Activated CD8-positive, alpha-beta T cell treated with anti-CD3 and anti-CD28 coated beads, Interleukin-2, amount 10 ng/mL, durations not matched to agents 7 days and 5 days (primary cell): Measurements from ENCODE around the gene PDIA5. TPM values are rescaled to one million over a fixed set of nuclear protein-coding genes. Genes with fewer than 3 reads are reported as not detected.
A peak's percentile ranks its signal among the peaks of the same experiment; 100 is the strongest.

ENCODE experiments used
- ATAC-seq: fragments of 150-1000 bp; cut with Tn5 transposase; one replicate; pipeline ENCODE4 v1.10.0; 2021; ENCODE audit warnings: moderate library complexity
- CTCF ChIA-PET: fragments of 350-600 bp; sonication (Branson Sonifier 250); formaldehyde crosslinking; loops from one replicate; lab custom pipeline; 2021; ENCODE audit warnings: antibody characterized with exemption; lab: Charles Lee
- POLR2A ChIA-PET: fragments of 350-600 bp; sonication (Branson Sonifier 250); formaldehyde crosslinking; loops from one replicate; lab custom pipeline; 2021; ENCODE audit warnings: antibody characterized with exemption; lab: Charles Lee
- DNase-seq: peaks from one replicate; pipeline ENCODE4 v3.0.0-alpha.2; 2020
- H3K27ac Mint-ChIP-seq: one replicate; pipeline ENCODE4 v1.8.0; 2021; ENCODE audit warnings: mild to moderate bottlenecking, mixed read lengths
- H3K27me3 Mint-ChIP-seq: one replicate; pipeline ENCODE4 v1.8.0; 2021; ENCODE audit warnings: low read depth, mixed read lengths
- H3K36me3 Mint-ChIP-seq: one replicate; pipeline ENCODE4 v1.8.0; 2021; ENCODE audit warnings: low read depth, mixed read lengths
- H3K4me1 Mint-ChIP-seq: one replicate; pipeline ENCODE4 v1.8.0; 2021; ENCODE audit warnings: low read depth, mixed read lengths
- H3K4me3 Mint-ChIP-seq: one replicate; pipeline ENCODE4 v1.8.0; 2021; ENCODE audit warnings: mild to moderate bottlenecking, mixed read lengths
- H3K9me3 Mint-ChIP-seq: one replicate; pipeline ENCODE4 v1.8.0; 2022; ENCODE audit warnings: mixed read lengths; ENCODE audit not compliant: insufficient read depth
- total RNA-seq, 2 experiments: library from RNA; stranded (reverse); gene quantifications; one replicate each; pipeline ENCODE4 v1.2.3, GENCODE V29; 2021

PDIA5 gene
- total RNA-seq, 2 experiments from 2014 or later: 8.8 to 11.4 TPM

DNA sequence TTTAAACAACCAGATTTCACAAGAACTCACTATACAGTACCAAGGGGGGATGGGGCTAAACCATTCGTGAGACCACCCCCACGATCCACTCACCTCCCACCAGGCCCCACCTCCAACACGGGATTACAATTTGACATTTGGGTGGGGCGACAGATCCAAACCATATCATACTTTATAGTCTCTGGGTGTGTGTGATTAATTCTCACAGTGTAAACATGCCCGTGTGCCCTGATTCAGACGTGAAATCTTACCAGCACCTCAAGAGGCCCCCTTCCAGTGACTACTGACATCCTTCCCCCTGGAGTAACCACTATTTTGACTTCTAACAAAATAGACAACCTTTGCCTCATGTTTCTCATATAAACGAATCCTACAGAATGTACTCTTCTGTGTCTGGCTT is 5.0 kb upstream of the PDIA5 start:
- H3K27me3 Mint-ChIP-seq: peaks cover 22% of the 10 kb centered on the region
- H3K9me3 Mint-ChIP-seq: no peaks in the 10 kb centered on the region
- DNase-seq: no peak
- no peak overlapping the region for H3K27ac Mint-ChIP-seq
- H3K4me3 Mint-ChIP-seq: no peak overlapping the region
- H3K36me3 Mint-ChIP-seq: no peaks in the 10 kb centered on the region
- POLR2A ChIA-PET: no interaction called here
- ATAC-seq: no peak
- CTCF ChIA-PET: interaction anchor here (1.1 kb wide), 1 partner anchor 9 kb away, joined by 4 read pairs; no protein-coding TSS in a partner anchor
- H3K4me1 Mint-ChIP-seq: peaks cover 25% of the 10 kb centered on the region

DNA sequence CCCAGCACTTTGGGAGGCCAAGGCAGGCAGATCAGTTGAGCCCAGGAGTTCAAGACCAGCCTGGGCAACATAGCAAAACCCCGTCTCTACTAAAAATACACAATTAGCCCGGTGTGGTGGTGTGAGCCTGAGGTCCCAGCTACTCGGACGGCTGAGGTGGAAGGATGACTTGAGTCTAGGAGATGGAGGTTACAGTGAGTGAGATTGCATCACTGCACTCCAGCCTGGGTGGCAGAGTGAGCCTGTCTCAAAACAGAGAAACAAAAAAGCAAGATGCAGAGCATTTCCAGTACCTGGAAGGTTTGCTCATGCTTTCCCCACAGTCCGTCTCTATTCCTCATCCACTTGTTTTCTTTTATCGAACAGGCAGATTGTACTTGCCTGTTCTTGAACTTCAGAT is 3.8 kb upstream of the PDIA5 start:
- Mint-ChIP-seq H3K9me3 (no peaks in the 10 kb centered on the region), H3K36me3 (no peaks in the 10 kb centered on the region), H3K27me3 (peaks cover 22% of the 10 kb centered on the region), H3K27ac (no peak overlapping the region), H3K4me1 (peaks cover 30% of the 10 kb centered on the region), H3K4me3 (no peak overlapping the region)
- DNase-seq: no peak
- ATAC-seq: no peak
- ChIA-PET CTCF (interaction anchor here (1.0 to 1.1 kb wide), 3 partner anchors 8 to 308 kb away, joined by 3 to 4 read pairs (median 3); no protein-coding TSS in a partner anchor), POLR2A (no interaction called here)

DNA sequence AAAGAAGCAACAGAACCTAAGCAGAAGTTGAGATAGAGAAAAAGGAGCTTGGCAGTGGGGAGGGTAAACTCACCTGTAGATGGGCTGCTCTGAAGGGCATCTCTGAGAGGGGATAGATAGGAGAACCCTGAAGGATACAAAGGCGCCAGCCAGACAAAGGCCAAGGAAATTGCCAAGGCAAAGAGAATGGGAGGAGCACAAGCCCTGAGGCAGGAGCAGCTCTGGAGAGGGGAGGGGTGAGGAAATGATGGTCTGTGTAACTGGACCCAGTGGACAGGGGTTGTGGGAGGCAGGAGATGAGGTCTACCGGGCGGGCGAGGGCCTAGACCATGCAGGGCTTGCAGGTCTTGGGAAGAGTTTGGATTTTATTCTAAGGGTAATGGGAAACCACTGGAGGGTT is 2.3 kb upstream of the PDIA5 start:
- ChIA-PET POLR2A (no interaction called here), CTCF (no interaction called here)
- H3K27me3 Mint-ChIP-seq: peaks cover 19% of the 10 kb centered on the region
- ATAC-seq (no peak), DNase-seq (no peak)
- H3K4me1 Mint-ChIP-seq: peaks cover 39% of the 10 kb centered on the region
- H3K36me3 Mint-ChIP-seq: no peaks in the 10 kb centered on the region
- H3K4me3 Mint-ChIP-seq: no peak overlapping the region
- H3K9me3 Mint-ChIP-seq: no peaks in the 10 kb centered on the region
- no peak overlapping the region for H3K27ac Mint-ChIP-seq

DNA sequence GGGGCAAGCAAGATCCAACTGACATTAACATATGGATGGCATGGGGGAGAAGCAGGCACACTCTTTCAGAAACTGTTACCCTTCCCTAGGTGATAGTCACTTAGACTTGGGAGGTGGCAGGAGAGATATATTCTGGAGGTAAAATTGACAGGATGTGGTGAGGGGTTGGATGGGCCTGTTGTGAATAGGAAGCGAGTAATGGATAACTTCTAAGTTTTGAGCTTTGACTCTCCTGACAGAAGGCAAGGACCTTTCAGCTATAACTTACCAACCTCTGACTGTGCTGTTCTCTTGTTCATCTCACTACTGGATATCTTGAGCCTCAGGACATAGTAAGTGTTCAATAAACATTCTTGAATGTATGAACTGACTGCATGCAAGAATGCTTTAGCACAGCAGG is 1.9 kb upstream of the PDIA5 start:
- CTCF ChIA-PET: no interaction called here
- Mint-ChIP-seq H3K36me3 (no peaks in the 10 kb centered on the region), H3K27ac (peak overlapping the region; percentile 37), H3K4me1 (peaks cover 39% of the 10 kb centered on the region), H3K27me3 (peaks cover 19% of the 10 kb centered on the region), H3K4me3 (no peak overlapping the region), H3K9me3 (no peaks in the 10 kb centered on the region)
- POLR2A ChIA-PET: no interaction called here
- ATAC-seq: no peak
- no peak for DNase-seq

DNA sequence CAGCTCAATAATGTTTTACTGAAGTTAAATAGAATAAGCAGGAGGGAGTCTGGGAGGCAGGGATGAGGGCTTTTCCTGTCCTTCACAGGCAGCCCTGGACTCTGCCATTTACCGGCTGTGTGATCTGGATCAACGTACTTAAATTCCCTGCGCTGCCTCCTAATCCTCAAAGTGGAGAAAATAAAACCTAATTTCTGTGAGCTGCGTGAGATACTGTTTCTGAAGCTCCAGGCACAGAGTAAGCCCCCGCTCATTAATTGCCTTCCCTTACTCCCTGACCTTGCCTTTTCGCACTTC is 278 bp upstream of the PDIA5 start:
- Mint-ChIP-seq H3K4me1 (peaks cover 42% of the 10 kb centered on the region), H3K27ac (peak overlapping the region; percentile 60), H3K4me3 (peak overlapping the region; percentile 72), H3K27me3 (peaks cover 10% of the 10 kb centered on the region), H3K36me3 (no peaks in the 10 kb centered on the region), H3K9me3 (no peaks in the 10 kb centered on the region)
- ChIA-PET CTCF (interaction anchor here (0.5 to 1.5 kb wide), 4 partner anchors 10 to 586 kb away, joined by 3 to 5 read pairs (median 3); no protein-coding TSS in a partner anchor), POLR2A (no interaction called here)
- ATAC-seq (no peak), DNase-seq (no peak)

DNA sequence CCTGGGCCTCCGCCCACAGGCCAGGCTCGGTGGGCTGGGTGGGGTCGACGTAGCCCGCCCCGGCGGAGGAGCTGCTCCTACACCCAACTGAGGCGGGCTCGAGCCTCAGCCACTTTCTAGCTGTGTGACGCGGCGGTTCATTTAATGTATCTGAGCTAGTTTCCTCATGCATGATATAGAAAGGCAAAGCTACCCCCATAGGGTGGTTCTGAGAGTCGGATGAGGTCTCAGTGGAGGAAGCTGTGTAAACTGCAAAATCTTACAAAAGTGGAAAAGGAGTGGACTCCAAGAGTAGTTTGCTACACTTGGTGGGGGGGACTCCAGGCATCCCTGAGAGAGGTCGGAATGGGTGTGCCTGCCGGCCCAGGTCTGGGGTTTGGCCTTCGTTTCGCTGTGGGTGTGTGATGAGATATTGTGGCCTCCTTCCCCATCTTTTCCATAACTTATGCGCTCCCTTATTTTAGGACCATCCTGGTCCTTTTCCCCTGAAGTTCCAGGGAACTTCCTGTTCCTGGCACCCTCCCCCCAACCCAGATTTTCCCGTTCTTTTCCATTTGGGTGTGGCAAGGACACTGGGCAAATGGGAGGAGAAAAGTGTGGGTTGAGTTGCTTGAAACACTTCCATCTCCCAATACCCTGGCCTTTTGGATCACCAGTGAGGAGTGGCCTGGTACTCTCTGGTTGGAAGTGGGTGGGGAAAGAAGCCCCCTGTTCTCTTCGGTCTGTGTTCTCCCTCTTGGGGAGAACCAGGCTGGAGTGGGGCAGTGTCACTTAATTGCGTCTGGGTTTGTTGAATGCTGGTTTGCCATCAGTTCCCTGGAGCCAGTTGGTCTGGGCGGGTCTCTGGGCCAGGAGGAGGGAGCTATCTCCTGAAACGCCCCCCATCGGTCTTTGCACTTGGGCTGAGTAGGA is 1.1 kb downstream of the PDIA5 start:
- Mint-ChIP-seq H3K4me3 (peak overlapping the region; percentile 72), H3K4me1 (peaks cover 52% of the 10 kb centered on the region)

DNA sequence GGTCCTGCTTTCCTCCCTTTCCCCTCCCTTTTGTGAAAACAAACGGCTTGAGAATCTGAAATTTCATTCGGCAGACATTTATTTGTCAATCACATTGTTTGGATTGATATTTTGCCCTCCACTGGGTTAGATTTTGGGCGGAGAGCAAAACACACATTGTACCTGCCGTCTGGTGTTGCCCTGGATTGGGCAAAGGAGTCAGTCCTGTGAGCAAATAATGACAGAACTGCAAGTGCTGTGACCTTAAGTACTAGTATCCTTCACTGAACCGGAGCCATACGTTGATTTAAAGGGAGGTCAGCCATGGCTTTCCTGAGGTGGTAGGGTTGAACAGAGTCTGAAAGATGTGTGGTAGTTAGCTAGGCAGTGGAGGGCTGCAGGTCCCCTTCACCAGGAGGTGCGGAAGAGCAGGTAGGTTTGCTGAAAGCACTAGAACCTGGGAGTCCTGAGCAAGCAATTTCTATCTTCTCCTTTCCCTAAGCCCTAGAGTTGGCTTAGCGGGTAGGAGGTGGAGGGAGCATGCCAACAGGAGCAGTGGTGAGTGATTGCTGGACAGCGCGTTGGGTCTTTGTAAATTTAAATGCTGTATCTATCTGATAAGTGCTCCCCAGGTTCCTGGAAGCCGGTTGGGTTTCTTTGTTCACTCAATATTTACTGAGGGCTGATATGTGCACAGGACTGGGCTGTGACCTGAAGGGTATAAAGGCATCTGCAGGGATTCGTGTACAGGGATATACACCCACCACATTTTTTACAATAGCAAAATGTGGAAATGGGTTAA is 2.0 kb downstream of the PDIA5 start:
- DNase-seq: no peak
- Mint-ChIP-seq H3K4me3 (peak overlapping the region; percentile 72), H3K27me3 (peaks cover 4% of the 10 kb centered on the region), H3K27ac (no peak overlapping the region), H3K36me3 (no peaks in the 10 kb centered on the region), H3K4me1 (peaks cover 52% of the 10 kb centered on the region), H3K9me3 (no peaks in the 10 kb centered on the region)
- ChIA-PET POLR2A (no interaction called here), CTCF (no interaction called here)
- no peak for ATAC-seq

More for the DNA sequence above, 1.1 kb downstream of the PDIA5 start:
- DNase-seq (no peak), ATAC-seq (peak; percentile 44)
- Mint-ChIP-seq H3K27me3 (peaks cover 10% of the 10 kb centered on the region), H3K9me3 (no peaks in the 10 kb centered on the region), H3K27ac (no peak overlapping the region), H3K36me3 (no peaks in the 10 kb centered on the region)
- CTCF ChIA-PET: interaction anchor here (1.0 to 1.5 kb wide), 5 partner anchors 9 to 190 kb away, joined by 3 to 5 read pairs (median 4); no protein-coding TSS in a partner anchor
- POLR2A ChIA-PET: no interaction called here

DNA sequence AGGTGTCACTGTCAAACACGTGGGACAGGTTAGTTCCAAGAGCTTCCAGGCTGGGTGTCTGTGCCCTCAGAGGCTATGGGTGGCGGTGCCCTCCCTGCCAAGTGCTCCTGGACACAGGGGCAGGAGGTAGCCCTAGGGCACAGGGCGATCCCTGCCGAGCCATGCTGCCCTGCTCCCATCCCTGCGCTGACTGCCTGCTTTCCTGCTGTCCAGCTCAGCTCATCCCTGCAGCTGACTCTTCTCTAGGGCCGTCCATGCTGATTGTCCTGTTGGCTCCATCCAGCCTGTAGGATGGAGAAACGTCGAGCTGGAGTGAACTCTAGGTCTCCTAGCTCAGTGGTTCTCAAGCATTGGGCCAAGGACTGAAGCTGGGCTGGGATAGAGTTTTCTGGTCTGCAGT is 3.7 kb downstream of the PDIA5 start:
- Mint-ChIP-seq H3K4me1 (peaks cover 37% of the 10 kb centered on the region), H3K36me3 (no peaks in the 10 kb centered on the region), H3K9me3 (no peaks in the 10 kb centered on the region), H3K27ac (no peak overlapping the region), H3K4me3 (no peak overlapping the region), H3K27me3 (peaks cover 3% of the 10 kb centered on the region)
- DNase-seq (no peak), ATAC-seq (no peak)
- ChIA-PET CTCF (interaction anchor here (1.1 kb wide), 1 partner anchor 8 kb away, joined by 4 read pairs; no protein-coding TSS in a partner anchor), POLR2A (no interaction called here)

DNA sequence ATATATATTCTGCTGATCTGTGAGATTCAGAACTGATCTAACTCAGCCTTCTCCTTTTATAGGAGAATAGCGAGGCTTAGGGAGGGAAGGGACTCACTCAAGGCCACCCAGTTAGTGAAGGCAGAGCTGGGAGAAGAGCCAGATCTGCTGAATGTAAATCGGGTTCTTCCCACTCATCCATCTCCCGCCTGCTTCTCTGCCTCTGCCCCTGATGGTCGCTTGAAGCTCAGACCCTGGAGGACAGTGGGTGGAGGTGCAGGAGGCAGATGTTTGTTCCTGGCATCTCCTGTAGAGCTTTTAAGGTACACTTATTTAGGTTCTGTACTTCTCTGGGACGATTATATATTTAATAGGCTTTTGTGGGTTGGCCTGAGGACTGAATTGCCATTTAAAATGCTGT is 4.3 kb downstream of the PDIA5 start:
- peaks cover 33% of the 10 kb centered on the region for H3K4me1 Mint-ChIP-seq
- H3K9me3 Mint-ChIP-seq: no peaks in the 10 kb centered on the region
- no peak overlapping the region for H3K4me3 Mint-ChIP-seq
- H3K27ac Mint-ChIP-seq: no peak overlapping the region
- H3K27me3 Mint-ChIP-seq: peaks cover 3% of the 10 kb centered on the region
- DNase-seq (no peak), ATAC-seq (no peak)
- no peaks in the 10 kb centered on the region for H3K36me3 Mint-ChIP-seq
- ChIA-PET POLR2A (no interaction called here), CTCF (interaction anchor here (1.1 kb wide), 1 partner anchor 9 kb away, joined by 4 read pairs; no protein-coding TSS in a partner anchor)

DNA sequence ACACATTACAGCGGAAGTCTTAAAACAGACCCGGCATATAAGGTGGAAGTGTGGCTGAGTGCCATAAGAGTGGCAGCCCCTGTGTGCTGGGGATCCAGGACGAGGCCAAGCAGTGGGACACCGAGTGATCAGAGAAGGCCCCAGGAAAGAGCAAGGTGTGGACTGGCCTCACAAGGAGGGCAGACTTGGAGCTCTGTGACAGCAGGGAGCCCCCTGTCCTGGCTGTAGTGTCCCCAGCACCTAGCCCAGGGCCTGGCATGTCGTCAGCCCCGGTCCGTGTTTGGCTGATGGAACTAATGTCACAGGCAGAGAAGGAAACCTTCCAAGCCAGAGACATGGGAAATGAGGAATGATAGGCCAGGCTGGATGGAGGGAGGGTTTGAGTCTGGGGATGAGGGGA is 4.8 kb downstream of the PDIA5 start:
- Mint-ChIP-seq H3K27ac (no peak overlapping the region), H3K4me3 (no peak overlapping the region), H3K27me3 (peaks cover 2% of the 10 kb centered on the region), H3K9me3 (no peaks in the 10 kb centered on the region), H3K4me1 (peaks cover 29% of the 10 kb centered on the region), H3K36me3 (no peaks in the 10 kb centered on the region)
- DNase-seq (no peak), ATAC-seq (no peak)
- CTCF ChIA-PET: interaction anchor here (1.1 kb wide), 1 partner anchor 9 kb away, joined by 4 read pairs; no protein-coding TSS in a partner anchor
- POLR2A ChIA-PET: no interaction called here

DNA sequence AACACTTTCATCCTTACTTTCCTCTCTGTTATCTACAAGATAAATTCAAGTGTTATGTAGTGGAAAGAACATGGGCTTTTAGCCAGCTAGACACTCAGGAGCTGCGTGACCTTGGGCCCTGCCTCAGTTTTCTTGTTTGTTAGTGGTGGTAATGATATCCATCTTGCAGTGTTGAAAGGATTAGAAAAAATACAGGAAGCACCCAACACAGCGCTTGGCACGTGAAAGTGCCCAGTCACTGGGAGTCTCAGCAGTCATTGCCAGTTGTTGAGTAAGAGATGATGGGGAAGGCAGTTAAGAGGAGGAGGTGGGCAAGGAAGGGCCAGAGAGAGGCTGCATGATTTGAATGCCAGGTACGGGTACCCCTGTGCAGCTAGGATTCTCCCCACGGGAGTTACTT is 5.3 kb downstream of the PDIA5 start:
- POLR2A ChIA-PET: no interaction called here
- H3K27me3 Mint-ChIP-seq: no peaks in the 10 kb centered on the region
- no peak overlapping the region for H3K4me3 Mint-ChIP-seq
- no peaks in the 10 kb centered on the region for H3K9me3 Mint-ChIP-seq
- CTCF ChIA-PET: no interaction called here
- DNase-seq (no peak), ATAC-seq (no peak)
- H3K4me1 Mint-ChIP-seq: peaks cover 27% of the 10 kb centered on the region
- no peak overlapping the region for H3K27ac Mint-ChIP-seq
- no peaks in the 10 kb centered on the region for H3K36me3 Mint-ChIP-seq

DNA sequence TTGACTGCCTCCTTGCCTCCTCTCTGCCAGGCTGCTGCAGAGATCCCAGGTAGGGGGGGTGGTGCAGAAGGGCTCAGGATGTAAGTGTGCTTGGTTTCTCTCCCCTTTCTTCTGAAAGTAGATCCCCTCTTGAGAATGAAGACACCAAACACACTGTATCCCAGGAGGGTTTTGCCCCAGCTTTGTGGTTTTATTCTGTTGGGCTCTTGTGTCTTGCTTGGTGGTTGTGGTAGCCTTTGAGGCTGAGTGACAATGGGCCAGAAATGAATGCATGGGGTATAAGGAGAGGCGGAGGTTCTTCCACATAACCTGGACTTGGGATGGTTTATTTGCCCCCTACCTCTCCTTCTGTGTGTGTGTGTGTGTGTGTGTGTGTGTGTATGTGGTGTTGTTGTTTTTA is 5.7 kb downstream of the PDIA5 start:
- ATAC-seq (no peak), DNase-seq (no peak)
- Mint-ChIP-seq H3K36me3 (no peaks in the 10 kb centered on the region), H3K27ac (no peak overlapping the region), H3K27me3 (no peaks in the 10 kb centered on the region), H3K9me3 (no peaks in the 10 kb centered on the region), H3K4me3 (no peak overlapping the region), H3K4me1 (peaks cover 27% of the 10 kb centered on the region)
- ChIA-PET POLR2A (no interaction called here), CTCF (no interaction called here)
